Esophagus squamous epithelium (tissue), 4 donors: Measurements from ENCODE around the gene C16orf82.

Experiments
- POLR2A ChIP-seq, 4 donors: fragments of 450-650 bp; IDR thresholded peaks; one replicate each; pipeline ENCODE4 v1.6.1; 2017; ENCODE audit warnings: antibody characterized with exemption in 4 of 4, mild to moderate bottlenecking in 4 of 4, moderate library complexity in 3 of 4
- TF ChIP-seq, protein P1 (sequence below), 6 experiments: fragments of 450-650 bp in 4 of 6; fragments of 200-600 bp in 2 of 6; sonication (generic) in 2 of 6; IDR thresholded peaks; one replicate each; pipeline ENCODE4 v1.5.1; 2016 to 2019; ENCODE audit warnings: antibody characterized with exemption in 6 of 6, mild to moderate bottlenecking in 4 of 6, moderate library complexity in 4 of 6

- TF ChIP-seq, protein P1, sequence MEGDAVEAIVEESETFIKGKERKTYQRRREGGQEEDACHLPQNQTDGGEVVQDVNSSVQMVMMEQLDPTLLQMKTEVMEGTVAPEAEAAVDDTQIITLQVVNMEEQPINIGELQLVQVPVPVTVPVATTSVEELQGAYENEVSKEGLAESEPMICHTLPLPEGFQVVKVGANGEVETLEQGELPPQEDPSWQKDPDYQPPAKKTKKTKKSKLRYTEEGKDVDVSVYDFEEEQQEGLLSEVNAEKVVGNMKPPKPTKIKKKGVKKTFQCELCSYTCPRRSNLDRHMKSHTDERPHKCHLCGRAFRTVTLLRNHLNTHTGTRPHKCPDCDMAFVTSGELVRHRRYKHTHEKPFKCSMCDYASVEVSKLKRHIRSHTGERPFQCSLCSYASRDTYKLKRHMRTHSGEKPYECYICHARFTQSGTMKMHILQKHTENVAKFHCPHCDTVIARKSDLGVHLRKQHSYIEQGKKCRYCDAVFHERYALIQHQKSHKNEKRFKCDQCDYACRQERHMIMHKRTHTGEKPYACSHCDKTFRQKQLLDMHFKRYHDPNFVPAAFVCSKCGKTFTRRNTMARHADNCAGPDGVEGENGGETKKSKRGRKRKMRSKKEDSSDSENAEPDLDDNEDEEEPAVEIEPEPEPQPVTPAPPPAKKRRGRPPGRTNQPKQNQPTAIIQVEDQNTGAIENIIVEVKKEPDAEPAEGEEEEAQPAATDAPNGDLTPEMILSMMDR (IDR thresholded peaks at IDR 0.05): no peak
- TF ChIP-seq POLR2A (IDR thresholded peaks at IDR 0.05): no peak
These were observed 40.5 kb downstream of the C16orf82 start for GRCh38 chr16:27107185-27107592.
